GM21381 (cell line): ENCODE data around the gene PPHLN1.
A peak's percentile ranks its signal among the peaks of the same experiment; 100 is the strongest.
"Not testable (repeated sequence)": the region's sequence is repeated elsewhere in the genome, so short reads cannot be mapped to it uniquely, and the experiment has no call there.

Experiments used
- ATAC-seq: cut with Tn5 transposase; IDR thresholded peaks from one replicate; pipeline ENCODE4 v1.9.1; 2021; ENCODE audit warnings: mild to moderate bottlenecking, moderate library complexity; ENCODE audit not compliant: unreplicated experiment

The PPHLN1 gene

DNA sequence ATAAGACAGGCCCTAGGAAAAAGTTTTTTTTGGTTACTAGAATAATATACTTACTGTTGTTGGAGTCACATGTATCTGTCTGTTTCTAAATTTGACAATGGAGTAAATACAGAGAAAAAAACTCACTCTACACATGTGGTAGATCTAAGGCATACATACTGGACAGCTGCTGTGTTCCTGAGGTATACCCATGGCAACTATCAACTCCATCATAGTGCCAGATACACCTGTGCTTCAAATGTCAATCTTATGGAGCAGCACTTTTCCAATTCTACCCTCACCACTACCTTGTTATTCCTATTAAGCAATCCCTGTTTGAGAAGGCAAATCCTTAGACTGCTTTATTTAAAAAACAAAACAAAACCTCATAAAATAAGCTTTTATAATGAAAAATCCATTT is 3.4 kb upstream of the PPHLN1 start:
- ATAC-seq, result no peak

DNA sequence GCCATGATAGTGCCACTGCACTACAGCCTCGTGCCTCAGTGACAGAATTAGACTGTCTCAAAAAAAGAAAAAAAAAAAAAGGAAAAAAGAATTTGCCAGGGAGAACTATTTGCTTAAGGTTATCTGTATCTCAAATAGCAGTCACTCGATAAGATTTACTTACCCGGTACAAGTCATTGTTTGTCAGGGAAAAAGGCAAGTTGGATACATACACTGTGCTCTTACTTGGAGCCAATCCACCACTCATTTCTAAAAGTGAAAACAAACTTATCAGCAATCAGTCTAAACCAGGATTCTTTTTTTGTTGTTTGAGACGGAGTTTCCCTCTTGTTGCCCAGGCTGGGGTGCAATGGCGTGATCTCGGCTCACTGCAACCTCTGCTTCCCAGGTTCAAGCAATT is 2.1 kb upstream of the PPHLN1 start:
- no peak for ATAC-seq

DNA sequence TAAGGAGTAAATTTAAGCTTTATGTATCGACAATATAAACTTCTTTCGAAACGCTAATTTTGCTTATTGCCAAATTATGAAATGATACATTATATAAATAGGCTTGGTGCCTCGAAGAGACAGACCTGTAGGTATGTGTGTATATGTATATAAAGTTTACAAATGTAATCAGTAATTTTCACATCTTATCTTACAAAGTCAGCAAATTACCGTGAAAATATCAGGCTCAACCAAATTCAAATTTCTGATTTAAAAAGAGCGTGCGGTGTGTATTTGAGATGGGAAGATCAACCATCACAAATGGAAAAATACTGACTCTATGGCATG is 678 bp upstream of the PPHLN1 start:
- no peak for ATAC-seq

DNA sequence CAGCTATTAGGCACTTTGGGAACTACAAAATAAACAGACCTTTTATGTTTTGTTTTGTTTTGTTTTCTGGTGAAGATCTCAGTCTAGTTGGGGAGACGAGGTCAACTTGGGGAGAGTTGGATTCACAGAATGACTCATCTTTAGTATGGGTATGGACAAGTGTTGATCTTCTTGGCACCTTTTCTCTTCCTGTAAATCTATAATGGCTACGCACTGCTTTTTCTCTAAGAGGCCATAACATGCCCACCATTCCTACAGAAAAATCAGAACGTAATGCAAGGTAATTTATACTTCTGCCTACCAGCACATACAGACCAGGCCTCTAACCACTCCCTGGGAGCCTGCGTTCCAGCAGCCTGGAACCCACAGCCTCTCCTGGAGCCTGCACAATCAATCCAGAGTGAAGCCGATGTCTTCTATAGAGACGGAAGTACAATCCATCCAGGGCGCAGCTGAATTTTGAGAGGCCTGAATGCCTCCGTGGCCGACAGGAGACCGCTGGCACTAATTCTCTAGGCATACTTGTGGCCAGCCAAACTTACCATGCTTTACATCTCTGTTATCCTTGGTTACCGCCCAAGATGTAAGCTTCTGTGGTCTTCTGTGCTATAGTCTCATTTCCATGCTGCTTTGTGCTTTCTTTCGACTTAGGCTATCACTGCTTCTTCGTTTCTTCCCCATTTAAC is 717 bp downstream of the PPHLN1 start:
- peak; percentile 19 for ATAC-seq

DNA sequence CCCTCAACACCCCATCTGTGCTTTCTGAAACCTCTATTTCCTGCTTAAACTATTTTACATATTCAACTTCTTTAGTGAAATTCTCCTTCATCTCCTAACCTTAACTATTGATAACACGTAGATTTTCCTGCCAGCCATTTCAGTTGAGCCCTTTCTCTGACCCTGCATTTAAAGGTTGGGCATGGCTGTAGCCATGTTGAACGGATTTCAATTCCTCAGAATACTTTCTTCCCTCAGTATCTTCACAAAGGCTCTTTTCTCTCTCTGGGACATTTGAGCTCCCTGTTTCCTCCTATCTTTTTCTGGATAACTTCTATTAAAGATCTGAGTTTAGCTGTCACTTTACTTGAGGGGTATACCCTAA is 1.2 kb downstream of the PPHLN1 start:
- ATAC-seq, result no peak

DNA sequence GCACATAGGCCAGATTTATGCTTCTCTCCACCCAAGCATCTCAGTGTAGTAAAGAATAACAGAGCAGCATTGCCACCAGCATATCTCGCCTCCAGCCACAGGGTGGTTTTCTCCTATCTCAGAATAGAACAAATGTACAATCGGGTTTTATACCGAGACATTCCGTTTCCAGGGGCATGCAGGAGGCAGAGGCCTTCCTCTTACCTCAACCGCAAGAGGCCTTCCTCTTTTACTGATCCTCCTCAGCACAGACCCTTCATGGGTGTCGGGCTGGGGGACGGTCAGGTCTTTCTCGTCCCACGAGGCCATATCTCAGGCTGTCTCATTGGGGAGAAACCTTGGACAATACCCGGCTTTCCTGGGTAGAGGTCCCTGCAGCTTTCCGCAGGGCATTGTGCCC is 4.1 kb downstream of the PPHLN1 start:
- not testable (repeated sequence) for ATAC-seq

DNA sequence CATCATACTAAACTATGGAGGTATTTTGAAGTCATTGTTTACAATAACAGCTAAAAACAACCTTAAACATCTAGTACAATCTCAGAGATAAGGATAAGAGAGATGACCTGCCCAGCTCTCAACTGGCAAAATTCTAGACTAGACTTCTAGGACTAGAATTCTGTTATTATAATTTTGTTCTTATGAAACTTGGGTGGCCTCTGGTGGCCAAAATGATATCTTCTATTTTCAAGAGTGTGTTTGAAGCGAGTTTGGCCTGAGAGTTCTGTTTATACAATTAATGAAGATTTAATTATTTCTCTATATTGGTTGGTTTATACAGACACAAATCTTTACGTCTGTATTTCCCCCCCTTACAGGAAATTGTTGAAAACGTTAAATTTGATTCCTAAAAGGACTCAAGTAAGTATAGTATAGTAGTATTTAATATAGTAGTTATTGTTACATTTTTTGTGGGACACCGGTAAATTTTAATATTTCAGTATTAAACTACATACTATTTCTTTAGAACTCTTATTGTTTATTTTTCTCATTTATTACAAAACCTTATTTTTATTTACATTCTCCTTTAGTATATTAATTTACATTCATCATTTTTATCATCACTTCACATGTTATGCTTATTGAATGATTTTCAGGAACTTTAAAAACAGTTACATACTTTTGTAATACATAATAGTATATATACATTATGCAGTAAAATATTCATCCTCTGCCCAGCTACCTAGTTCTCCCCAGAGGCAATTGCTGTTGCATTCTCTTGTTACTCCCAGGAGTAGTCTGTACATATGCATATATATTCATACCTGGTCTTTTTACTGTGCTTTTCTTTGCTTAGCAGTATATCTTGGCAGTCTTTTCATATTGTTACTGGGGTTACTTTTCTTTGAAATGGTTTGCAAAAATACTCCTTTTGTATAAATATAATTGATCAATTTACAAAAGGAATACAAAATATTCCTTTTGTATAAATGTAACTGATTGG is 6.6 kb downstream of the PPHLN1 start:
- ATAC-seq, result peak; percentile 53

DNA sequence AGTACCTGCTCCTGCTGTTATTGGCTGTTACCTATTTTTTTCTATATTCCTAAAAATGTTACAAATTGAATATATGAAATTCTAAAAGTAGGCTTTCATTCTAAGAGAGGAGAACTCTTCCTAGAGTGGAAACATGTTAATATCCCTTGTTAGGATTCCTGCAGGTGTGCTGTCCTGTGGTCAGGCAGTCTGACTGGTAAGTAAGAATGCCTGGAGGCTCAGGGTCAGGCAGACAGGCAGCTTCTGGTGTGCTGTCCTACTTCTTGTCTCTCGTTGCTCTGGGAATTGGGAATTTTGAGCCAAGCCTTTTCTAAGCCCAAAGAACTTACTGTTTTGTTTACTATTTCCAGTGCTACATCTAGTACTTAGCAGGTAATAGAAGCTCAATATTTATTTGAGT is 10.3 kb downstream of the PPHLN1 start:
- no peak for ATAC-seq

DNA sequence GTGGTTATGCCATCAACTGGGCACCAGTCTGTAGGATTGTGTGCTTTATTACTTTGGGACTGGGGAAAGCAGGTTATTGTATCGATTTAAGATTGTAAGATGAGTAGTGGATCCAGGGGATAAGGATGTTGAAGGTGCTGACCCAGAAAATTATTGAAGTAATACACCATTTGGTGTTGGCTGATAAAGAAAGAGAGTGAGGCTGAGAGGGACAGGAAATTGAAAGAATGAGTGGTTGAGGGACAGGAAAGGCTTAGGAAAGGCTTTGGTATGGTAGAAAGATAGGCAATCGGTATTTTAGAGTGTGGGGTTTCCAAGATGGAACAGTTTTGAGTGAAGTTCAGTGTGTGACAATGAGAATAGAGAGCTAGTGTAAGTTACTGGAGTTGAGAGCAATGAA is 12.3 kb downstream of the PPHLN1 start:
- ATAC-seq, result no peak

DNA sequence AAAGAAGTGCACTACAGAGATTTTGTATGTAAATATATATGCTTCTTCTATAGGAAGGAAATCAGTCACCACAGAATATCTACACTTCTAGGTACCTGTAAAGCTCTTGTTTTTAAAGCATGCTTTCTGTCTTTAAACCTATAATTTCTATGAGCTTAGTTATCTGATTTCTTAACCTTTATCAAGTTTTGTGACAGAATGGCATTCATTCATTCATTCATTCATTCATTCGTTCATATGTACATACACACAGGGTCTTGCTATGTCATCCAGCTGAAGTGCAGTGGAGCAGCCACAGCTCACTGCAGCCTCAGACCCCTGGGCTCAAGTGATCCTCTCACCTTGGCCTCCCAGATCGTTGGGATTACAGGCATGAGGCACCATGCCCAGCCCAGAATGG is 16.1 kb downstream of the PPHLN1 start:
- ATAC-seq, result no peak

DNA sequence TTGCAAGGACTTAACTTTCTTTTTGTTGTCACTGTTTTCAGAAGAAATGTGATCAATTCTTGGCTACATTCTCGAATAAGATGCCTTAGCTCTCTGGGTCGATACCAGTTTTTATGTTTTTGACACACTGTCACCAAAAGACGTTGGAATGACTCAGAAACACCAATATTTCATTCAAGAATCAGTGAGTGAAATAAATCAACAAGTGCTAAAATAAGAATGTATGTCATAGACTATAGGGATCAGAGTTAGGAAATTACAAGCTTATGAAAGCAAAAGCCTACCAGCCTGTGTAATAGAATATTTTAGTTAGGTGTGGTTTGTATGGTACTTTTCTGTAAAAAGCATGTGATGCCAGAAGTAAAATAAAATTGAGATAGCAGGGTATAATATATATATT is 17.8 kb downstream of the PPHLN1 start:
- no peak for ATAC-seq

DNA sequence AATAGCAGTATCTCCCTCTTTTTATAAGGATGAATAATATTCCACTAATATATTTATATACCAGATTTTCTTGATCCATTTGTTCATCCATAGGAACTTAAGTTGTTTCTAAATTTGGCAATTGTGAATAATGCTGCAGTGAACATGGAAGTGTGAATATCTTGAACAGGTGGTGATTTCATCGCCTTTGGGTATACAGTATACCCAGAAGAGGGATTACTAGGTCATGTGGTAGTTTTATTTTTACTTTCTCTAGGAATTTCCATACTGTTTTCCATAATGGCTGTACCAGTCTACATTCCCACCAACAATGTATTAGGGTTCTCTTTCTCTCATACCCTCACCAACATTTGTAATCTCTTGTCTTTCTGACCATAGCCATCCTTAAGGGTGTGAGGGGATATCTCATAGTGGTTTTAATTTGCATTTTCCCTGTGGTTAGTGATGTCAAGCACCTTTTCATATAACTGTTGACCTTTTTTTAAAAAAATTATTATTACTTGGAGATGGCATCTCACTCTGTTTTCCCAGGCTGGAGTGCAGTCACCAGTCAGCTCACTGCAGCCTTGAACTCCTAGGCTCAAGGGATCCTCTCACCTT is 20.5 kb downstream of the PPHLN1 start:
- ATAC-seq, result no peak

DNA sequence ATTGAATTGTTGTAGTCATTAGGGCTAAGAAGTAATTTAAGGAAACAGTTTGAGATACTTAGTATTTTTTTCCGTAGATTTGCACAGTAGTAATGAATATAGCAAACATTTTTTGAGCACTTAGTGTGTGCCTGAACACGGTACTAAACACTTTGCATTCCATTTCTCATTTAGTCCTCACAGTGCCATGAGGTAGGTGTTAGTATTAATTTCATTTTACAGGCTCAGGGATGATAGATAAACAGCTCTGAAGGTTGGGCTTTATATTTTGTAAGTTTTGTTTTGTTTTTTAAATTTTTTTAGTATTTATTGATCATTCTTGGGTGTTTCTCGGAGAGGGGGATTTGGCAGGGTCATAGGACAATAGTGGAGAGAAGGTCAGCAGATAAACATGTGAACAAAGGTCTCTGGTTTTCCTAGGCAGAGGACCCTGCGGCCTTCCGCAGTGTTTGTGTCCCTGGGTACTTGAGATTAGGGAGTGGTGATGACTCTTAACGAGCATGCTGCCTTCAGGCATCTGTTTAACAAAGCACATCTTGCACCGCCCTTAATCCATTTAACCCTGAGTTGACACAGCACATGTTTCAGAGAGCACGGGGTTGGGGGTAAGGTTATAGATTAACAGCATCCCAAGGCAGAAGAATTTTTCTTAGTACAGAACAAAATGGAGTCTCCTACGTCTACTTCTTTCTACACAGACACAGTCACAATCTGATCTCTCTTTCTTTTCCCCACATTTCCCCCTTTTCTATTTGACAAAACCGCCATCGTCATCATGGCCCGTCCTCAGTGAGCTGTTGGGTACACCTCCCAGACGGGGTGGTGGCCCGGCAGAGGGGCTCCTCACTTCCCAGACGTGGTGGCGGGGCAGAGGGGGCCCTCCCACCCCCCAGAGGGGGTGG is 23.4 kb downstream of the PPHLN1 start:
- not testable (repeated sequence) for ATAC-seq

DNA sequence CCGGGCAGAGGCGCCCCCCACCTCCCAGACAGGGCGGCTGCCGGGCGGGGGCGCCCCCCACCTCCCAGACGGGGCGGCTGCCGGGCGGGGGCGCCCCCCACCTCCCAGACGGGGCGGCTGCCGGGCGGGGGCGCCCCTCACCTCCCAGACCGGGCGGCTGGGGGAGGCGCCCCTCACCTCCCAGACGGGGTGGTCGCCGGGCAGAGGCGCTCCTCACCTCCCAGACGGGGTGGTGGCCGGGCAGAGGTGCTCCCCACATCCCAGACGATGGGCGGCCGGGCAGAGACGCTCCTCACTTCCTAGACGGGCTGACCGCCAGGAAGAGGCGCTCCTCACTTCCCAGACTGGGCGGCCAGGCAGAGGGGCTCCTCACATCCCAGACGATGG is 24.0 kb downstream of the PPHLN1 start:
- not testable (repeated sequence) for ATAC-seq

DNA sequence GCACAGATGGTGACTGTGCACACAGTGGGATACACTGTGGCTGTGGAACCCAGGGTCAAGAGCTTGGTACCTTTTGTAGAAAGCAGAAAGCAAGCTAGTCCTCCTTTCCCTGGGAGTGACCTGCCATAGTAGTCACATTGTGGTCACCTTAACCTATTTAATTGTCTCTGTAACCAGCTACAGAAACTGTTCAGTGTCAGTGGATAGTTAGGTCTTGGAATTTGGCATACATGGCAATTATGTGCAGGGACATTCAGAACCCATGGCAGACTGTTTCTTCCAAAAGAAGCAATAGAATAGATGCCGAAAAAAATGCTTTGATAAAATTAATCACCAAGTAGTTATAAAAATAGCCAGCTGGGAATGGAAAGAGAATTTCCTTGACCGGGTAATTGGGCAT is 30.4 kb downstream of the PPHLN1 start:
- no peak for ATAC-seq

DNA sequence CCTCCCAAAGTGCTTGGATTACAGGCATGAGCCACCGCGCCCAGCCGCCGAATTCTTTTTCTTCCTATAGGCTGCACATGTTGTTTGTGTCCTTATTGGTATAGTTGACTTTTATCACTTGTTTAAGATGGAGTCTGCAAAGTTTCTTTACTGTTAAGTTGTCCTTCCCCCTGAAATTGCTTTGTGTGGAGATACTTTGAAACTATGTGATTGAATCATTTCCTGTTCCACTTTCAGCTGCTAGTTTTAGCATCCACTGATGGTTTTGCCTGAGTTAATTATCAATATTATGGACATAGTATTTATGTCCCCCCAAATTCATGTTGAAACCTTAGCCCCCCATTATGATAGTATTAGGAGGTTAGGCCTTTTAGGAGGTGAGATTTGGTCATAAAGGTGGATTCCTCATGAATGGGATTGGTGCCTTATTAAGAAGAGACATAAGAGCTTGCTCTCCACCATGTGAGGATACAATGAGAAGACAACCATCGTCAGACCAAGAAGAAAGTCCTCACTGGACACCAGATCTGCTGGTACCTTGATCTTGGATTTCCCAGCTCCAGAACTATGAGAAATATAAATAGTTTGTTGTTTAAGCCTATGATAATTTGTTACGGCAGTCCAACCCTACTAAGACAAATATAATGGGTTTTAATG is 34.9 kb downstream of the PPHLN1 start:
- peak; percentile 79 for ATAC-seq

DNA sequence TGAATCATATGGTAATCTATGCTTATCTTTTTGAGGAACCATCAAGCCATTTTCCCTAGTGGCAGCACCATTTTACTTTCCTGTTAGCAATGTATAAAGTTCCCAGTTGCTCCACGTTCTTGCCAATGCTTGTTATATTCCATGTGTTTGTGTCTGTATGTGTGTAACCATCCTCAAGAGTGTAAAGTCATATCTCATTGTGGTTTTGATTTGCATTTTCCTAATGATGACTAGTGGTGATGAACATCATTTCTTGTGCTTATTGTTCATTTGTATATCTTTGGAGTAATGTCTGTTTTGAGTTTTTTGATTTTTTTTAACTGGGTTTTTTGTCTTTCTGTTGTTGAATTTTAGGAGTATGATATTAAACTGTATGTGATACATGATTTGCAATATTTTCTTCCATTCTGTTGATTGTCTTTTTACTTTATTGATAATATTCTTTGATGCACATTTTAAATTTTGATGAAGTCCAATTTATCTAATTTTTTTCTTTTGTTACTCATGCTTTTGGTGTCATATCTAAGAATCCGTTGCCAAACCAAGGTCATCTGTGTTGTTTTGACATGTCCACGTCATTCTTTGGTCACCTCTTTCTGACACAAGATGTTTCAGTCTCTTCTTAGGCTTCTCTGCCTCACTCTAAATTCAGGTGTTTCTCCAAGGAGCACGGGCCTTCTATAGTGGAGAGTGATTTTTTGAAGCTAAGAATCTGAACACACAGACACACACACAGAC is 36.1 kb downstream of the PPHLN1 start:
- no peak for ATAC-seq

DNA sequence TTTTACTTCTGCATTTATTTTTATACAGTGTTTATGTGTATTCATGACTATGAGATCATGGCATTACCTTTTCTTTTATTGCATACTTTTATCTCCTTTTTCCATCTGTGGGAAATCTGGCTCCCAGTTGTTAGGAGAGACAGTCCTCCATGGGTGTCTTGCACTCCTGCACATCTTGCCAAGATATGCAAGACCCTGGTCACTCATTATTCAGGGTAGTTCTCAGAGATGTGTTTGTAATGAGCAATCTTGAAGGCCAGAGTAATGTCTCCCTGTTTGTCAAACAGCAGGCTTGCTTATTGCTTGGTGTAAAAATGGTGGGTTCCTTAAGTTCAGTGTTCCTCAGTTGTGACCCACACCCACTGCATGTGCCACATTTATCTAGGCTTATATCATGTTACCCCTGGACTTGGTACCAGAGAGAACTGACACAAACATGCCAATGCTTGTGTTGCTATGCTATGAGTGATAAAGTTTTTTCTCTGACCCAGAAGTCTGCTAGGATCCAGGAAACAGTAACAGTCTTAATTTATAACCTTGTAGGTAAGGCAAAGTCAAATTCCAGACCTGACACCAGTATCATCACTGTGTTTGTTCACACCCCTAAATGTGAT is 36.8 kb downstream of the PPHLN1 start:
- no peak for ATAC-seq

DNA sequence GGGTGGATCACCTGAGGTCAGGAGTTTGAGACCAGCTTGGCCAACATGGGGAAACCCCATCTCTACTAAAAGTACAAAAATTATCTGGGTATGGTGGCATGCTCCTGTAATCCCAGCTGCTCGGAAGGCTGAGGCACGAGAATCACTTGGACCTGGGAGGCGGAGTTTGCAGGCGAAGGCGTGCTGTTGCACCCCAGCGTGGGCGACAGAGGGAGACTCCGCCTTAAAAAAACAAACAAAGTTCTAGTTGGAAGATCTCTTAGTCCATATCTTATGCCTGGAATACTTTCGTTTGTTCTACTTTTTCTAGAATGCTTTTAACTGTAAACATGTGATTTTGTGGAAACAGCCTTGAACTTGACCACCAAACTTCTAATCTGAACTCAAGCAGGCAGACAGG is 38.7 kb downstream of the PPHLN1 start:
- ATAC-seq, result no peak
